LoVo (cell line): ENCODE results near the gene NAA25.
"Not testable (repeated sequence)": the region's sequence is repeated elsewhere in the genome, so short reads cannot be mapped to it uniquely, and the experiment has no call there.

Source experiments
- DNase-seq: peaks from one replicate; pipeline ENCODE4 v3.0.0-alpha.2; 2016; ENCODE audit warnings: low spot score

Gene NAA25

GRCh38 chr12:112009596-112009995 lies 99.0 kb downstream of the NAA25 start:
- not testable (repeated sequence) for DNase-seq

- no peak for DNase-seq
These were observed 99.7 kb downstream of the NAA25 start for GRCh38 chr12:112008918-112009317.

- DNase-seq = no peak
These were observed 100.6 kb downstream of the NAA25 start for GRCh38 chr12:112007945-112008344.

- DNase-seq = peak; percentile 27
These were observed 102.9 kb downstream of the NAA25 start for GRCh38 chr12:112005419-112006395.

GRCh38 chr12:112004041-112004440 lies 104.5 kb downstream of the NAA25 start:
- no peak for DNase-seq

GRCh38 chr12:112001576-112001975 lies 107.0 kb downstream of the NAA25 start:
- DNase-seq = no peak

GRCh38 chr12:112000820-112001219 lies 107.8 kb downstream of the NAA25 start:
- no peak for DNase-seq

GRCh38 chr12:111999129-111999528 lies 109.5 kb downstream of the NAA25 start:
- DNase-seq = not testable (repeated sequence)

- DNase-seq = no peak
These were observed 110.6 kb downstream of the NAA25 start for GRCh38 chr12:111998015-111998414.

GRCh38 chr12:111997300-111997699 lies 111.3 kb downstream of the NAA25 start:
- no peak for DNase-seq

GRCh38 chr12:111995782-111996480 lies 112.7 kb downstream of the NAA25 start:
- no peak for DNase-seq

- not testable (repeated sequence) for DNase-seq
These were observed 114.1 kb downstream of the NAA25 start for GRCh38 chr12:111994211-111995111.

GRCh38 chr12:111993292-111994150 lies 115.1 kb downstream of the NAA25 start:
- no peak for DNase-seq

GRCh38 chr12:111992464-111992863 lies 116.1 kb downstream of the NAA25 start:
- no peak for DNase-seq

GRCh38 chr12:111991946-111992345 lies 116.6 kb downstream of the NAA25 start:
- no peak for DNase-seq

GRCh38 chr12:111991535-111991934 lies 117.0 kb downstream of the NAA25 start:
- no peak for DNase-seq

- no peak for DNase-seq
These were observed 123.8 kb downstream of the NAA25 start for GRCh38 chr12:111984820-111985219.

- no peak for DNase-seq
These were observed 126.6 kb downstream of the NAA25 start for GRCh38 chr12:111981987-111982386.

GRCh38 chr12:111980598-111980997 lies 128.0 kb downstream of the NAA25 start:
- no peak for DNase-seq

GRCh38 chr12:111978545-111978944 lies 130.0 kb downstream of the NAA25 start:
- DNase-seq = no peak

- no peak for DNase-seq
These were observed 131.7 kb downstream of the NAA25 start for GRCh38 chr12:111976860-111977259.
